Hepatocyte (in vitro differentiated cells): ENCODE measurements around the gene PRDM16. TPM values are rescaled to one million over a fixed set of nuclear protein-coding genes. Genes with fewer than 3 reads are reported as not detected.

ENCODE experiments used
- DNase-seq: peaks from one replicate; pipeline ENCODE4 v3.0.0-alpha.2; 2016; ENCODE audit warnings: low spot score
- H2AFZ ChIP-seq: fragments of 200-600 bp; sonication (generic); 2 replicates; pipeline ENCODE4 v1.6.0; 2016; ENCODE audit warnings: antibody characterized with exemption, mild to moderate bottlenecking
- H3K27ac ChIP-seq: fragments of 200-600 bp; sonication (generic); 2 replicates; pipeline ENCODE4 v1.5.1; 2016; ENCODE audit warnings: mild to moderate bottlenecking
- H3K27me3 ChIP-seq: fragments of 200-600 bp; sonication (generic); 2 replicates; pipeline ENCODE4 v1.6.1; 2016
- H3K36me3 ChIP-seq: fragments of 200-600 bp; sonication (generic); replicated peaks from 2 replicates; pipeline ENCODE4 v1.5.1; 2016; ENCODE audit warnings: low read depth; ENCODE audit not compliant: insufficient read depth
- H3K4me1 ChIP-seq: fragments of 200-600 bp; sonication (generic); 2 replicates; pipeline ENCODE4 v1.5.1; 2016; ENCODE audit warnings: mild to moderate bottlenecking, moderate library complexity; ENCODE audit not compliant: insufficient read depth
- H3K4me2 ChIP-seq: fragments of 200-600 bp; sonication (generic); 2 replicates; pipeline ENCODE4 v1.6.0; 2016
- H3K4me3 ChIP-seq: fragments of 200-600 bp; sonication (generic); 2 replicates; pipeline ENCODE4 v1.5.1; 2016; ENCODE audit warnings: mild to moderate bottlenecking
- H3K79me2 ChIP-seq: fragments of 200-600 bp; sonication (generic); 2 replicates; pipeline ENCODE4 v1.6.0; 2017; ENCODE audit warnings: mild to moderate bottlenecking
- H3K9me2 ChIP-seq: fragments of 200-600 bp; sonication (generic); replicated peaks from 2 replicates; pipeline ENCODE4 v1.6.0; 2017; ENCODE audit warnings: mild to moderate bottlenecking; ENCODE audit not compliant: insufficient read depth
- H3K9me3 ChIP-seq: fragments of 200-600 bp; sonication (generic); 2 replicates; pipeline ENCODE4 v1.5.1; 2016; ENCODE audit warnings: low read depth, mild to moderate bottlenecking
- H4K20me1 ChIP-seq: fragments of 200-600 bp; sonication (generic); 2 replicates; pipeline ENCODE4 v1.6.0; 2016; ENCODE audit warnings: mild to moderate bottlenecking; ENCODE audit not compliant: insufficient read depth, poor library complexity, severe bottlenecking
- CTCF ChIP-seq: fragments of 200-600 bp; sonication (generic); IDR thresholded peaks from 2 replicates; pipeline ENCODE4 v1.5.1; 2016; ENCODE audit warnings: antibody characterized with exemption, mild to moderate bottlenecking; ENCODE audit not compliant: poor library complexity
- EZH2 ChIP-seq: fragments of 200-600 bp; sonication (generic); IDR thresholded peaks from 2 replicates; pipeline ENCODE4 v1.6.1; 2016; ENCODE audit warnings: antibody characterized with exemption, mild to moderate bottlenecking, borderline replicate concordance
- EZH2phosphoT487 ChIP-seq: fragments of 200-600 bp; sonication (generic); IDR thresholded peaks from one replicate; pipeline ENCODE4 v1.6.1; 2018; ENCODE audit warnings: antibody characterized with exemption, mild to moderate bottlenecking, low read depth, moderate library complexity; ENCODE audit not compliant: unreplicated experiment, severe bottlenecking
- WGBS: methylation state at CpG from one replicate; pipeline ENCODE4 v1.1.6; 2016; ENCODE audit warnings: low lambda C conversion rate; ENCODE audit errors: missing lambda C conversion rate; 5-methylcytosine and 5-hydroxymethylcytosine counted together
- polyA plus RNA-seq: library from polyadenylated mRNA; unstranded; fragments of >200 nt; fragmentation: Nextera tagmentation; extraction: Ambion mirVana; gene quantifications from 2 replicates; pipeline ENCODE4 v1.2.1, GENCODE V29; 2016
- total RNA-seq: library from RNA; depleted of rRNA; stranded (reverse); fragments of >200 nt; gene quantifications from 2 replicates; pipeline ENCODE4 v1.2.3, GENCODE V29; 2014

The PRDM16 gene
- total and polyA plus RNA-seq, 2 experiments from 2014 or later = 8.1 to 9.9 TPM

GRCh38 chr1:3450983-3451382, 382.0 kb downstream of the PRDM16 start:
- Histone ChIP-seq H3K9me2 (no peaks in the 10 kb centered on the region), H3K27ac (no peak overlapping the region), H3K4me1 (peaks cover 9% of the 10 kb centered on the region), H3K27me3 (no peaks in the 10 kb centered on the region), H4K20me1 (no peaks in the 10 kb centered on the region), H2AFZ (no peak overlapping the region), H3K79me2 (peaks cover 10% of the 10 kb centered on the region), H3K36me3 (no peaks in the 10 kb centered on the region), H3K9me3 (no peaks in the 10 kb centered on the region), H3K4me2 (no peak overlapping the region), H3K4me3 (no peak overlapping the region)
- no peak for TF ChIP-seq CTCF
- TF ChIP-seq EZH2phosphoT487 = no peak
- TF ChIP-seq EZH2 = no peak
- DNase-seq = no peak
- WGBS = 88% methylated on average over 12 of the region's 12 CpGs

GRCh38 chr1:3451994-3452865, 383.2 kb downstream of the PRDM16 start:
- 82% methylated on average over 20 of the region's 23 CpGs for WGBS
- no peak for DNase-seq

GRCh38 chr1:3452866-3453175, 383.8 kb downstream of the PRDM16 start:
- Histone ChIP-seq H3K27me3 (no peaks in the 10 kb centered on the region), H3K9me3 (no peaks in the 10 kb centered on the region), H2AFZ (no peak overlapping the region), H3K4me1 (peaks cover 18% of the 10 kb centered on the region), H3K4me3 (no peak overlapping the region), H3K4me2 (no peak overlapping the region), H3K27ac (no peak overlapping the region), H3K79me2 (peaks cover 11% of the 10 kb centered on the region), H4K20me1 (no peaks in the 10 kb centered on the region), H3K36me3 (no peaks in the 10 kb centered on the region), H3K9me2 (no peaks in the 10 kb centered on the region)
- 44% methylated on average over 5 of the region's 5 CpGs for WGBS
- no peak for TF ChIP-seq EZH2phosphoT487
- no peak for DNase-seq

More at GRCh38 chr1:3451994-3452865, 383.2 kb downstream of the PRDM16 start:
- Histone ChIP-seq H3K27ac (no peak overlapping the region), H3K36me3 (no peaks in the 10 kb centered on the region), H2AFZ (no peak overlapping the region), H3K79me2 (peaks cover 11% of the 10 kb centered on the region), H3K4me1 (peaks cover 13% of the 10 kb centered on the region), H3K9me3 (no peaks in the 10 kb centered on the region), H3K4me3 (no peak overlapping the region), H3K9me2 (no peaks in the 10 kb centered on the region), H3K4me2 (no peak overlapping the region), H3K27me3 (no peaks in the 10 kb centered on the region), H4K20me1 (no peaks in the 10 kb centered on the region)
- TF ChIP-seq EZH2phosphoT487 = no peak
- TF ChIP-seq CTCF = no peak
- no peak for TF ChIP-seq EZH2

- peak; percentile 88 for TF ChIP-seq CTCF
- no peak for TF ChIP-seq EZH2
- Histone ChIP-seq H3K4me3 (no peak overlapping the region), H2AFZ (no peak overlapping the region), H4K20me1 (no peaks in the 10 kb centered on the region), H3K27ac (peak overlapping the region; percentile 94), H3K36me3 (no peaks in the 10 kb centered on the region), H3K4me1 (peaks cover 23% of the 10 kb centered on the region), H3K4me2 (peak overlapping the region; percentile 93), H3K9me3 (no peaks in the 10 kb centered on the region), H3K79me2 (peaks cover 11% of the 10 kb centered on the region), H3K9me2 (no peaks in the 10 kb centered on the region), H3K27me3 (no peaks in the 10 kb centered on the region)
- 38% methylated on average over 18 of the region's 18 CpGs for WGBS
- peak; percentile 90 for DNase-seq
These were observed 384.3 kb downstream of the PRDM16 start for GRCh38 chr1:3453203-3453761.
